ENCODE data around the gene TAF9B. TPM values are rescaled to one million over a fixed set of nuclear protein-coding genes. Genes with fewer than 3 reads are reported as not detected.
A peak's percentile ranks its signal among the peaks of the same experiment; 100 is the strongest.
"Not testable (repeated sequence)": the region's sequence is repeated elsewhere in the genome, so short reads cannot be mapped to it uniquely, and the experiment has no call there.

Gene TAF9B
- total RNA-seq, 1 donor from 2014 or later = 21.1 TPM

GRCh38 chrX:78129714-78130113 lies 9.7 kb downstream of the TAF9B start:
- TF ChIP-seq CTCF (IDR thresholded peaks at IDR 0.05; ENCODE audit: borderline replicate concordance) = no peak

GRCh38 chrX:78125781-78126180 lies 13.7 kb downstream of the TAF9B start:
- H3K27me3 ChIP-seq (ENCODE audit: low read depth); DNase-seq; H3K27ac ChIP-seq (replicated peaks); H3K4me3 ChIP-seq; H3K4me1 ChIP-seq; H3K9me3 ChIP-seq (replicated peaks); intact Hi-C loops (cut with micrococcal nuclease): not testable (repeated sequence)
- H3K36me3 ChIP-seq = peaks cover 71% of the 10 kb centered on the region

More at GRCh38 chrX:78129714-78130113, 9.7 kb downstream of the TAF9B start:
- Histone ChIP-seq H3K27ac (replicated peaks) (no peak overlapping the region), H3K36me3 (peaks cover 42% of the 10 kb centered on the region), H3K4me1 (no peaks in the 10 kb centered on the region), H3K9me3 (replicated peaks) (no peaks in the 10 kb centered on the region), H3K4me3 (no peak overlapping the region), H3K27me3 (ENCODE audit: low read depth) (no peaks in the 10 kb centered on the region)
- intact Hi-C loops (cut with micrococcal nuclease) = no loop called here
- DNase-seq = no peak

- no peaks in the 10 kb centered on the region for H3K9me3 ChIP-seq (replicated peaks)
- H3K4me3 ChIP-seq = no peak overlapping the region
- DNase-seq = no peak
- no peaks in the 10 kb centered on the region for H3K4me1 ChIP-seq
- H3K27ac ChIP-seq (replicated peaks) = no peak overlapping the region
- H3K36me3 ChIP-seq = peaks cover 76% of the 10 kb centered on the region
- no peak for TF ChIP-seq CTCF (IDR thresholded peaks at IDR 0.05; ENCODE audit: borderline replicate concordance)
- no peaks in the 10 kb centered on the region for H3K27me3 ChIP-seq (ENCODE audit: low read depth)
- intact Hi-C loops (cut with micrococcal nuclease) = no loop called here
These were observed 14.3 kb downstream of the TAF9B start for GRCh38 chrX:78125148-78125547.

GRCh38 chrX:78124307-78124706 lies 15.1 kb downstream of the TAF9B start:
- Histone ChIP-seq H3K27me3 (ENCODE audit: low read depth) (no peaks in the 10 kb centered on the region), H3K27ac (replicated peaks) (no peak overlapping the region), H3K4me1 (no peaks in the 10 kb centered on the region), H3K9me3 (replicated peaks) (no peaks in the 10 kb centered on the region), H3K4me3 (no peak overlapping the region), H3K36me3 (peaks cover 80% of the 10 kb centered on the region)
- intact Hi-C loops (cut with micrococcal nuclease) = no loop called here
- DNase-seq = no peak
- TF ChIP-seq CTCF (IDR thresholded peaks at IDR 0.05; ENCODE audit: borderline replicate concordance) = no peak

GRCh38 chrX:78123190-78123589 lies 16.3 kb downstream of the TAF9B start:
- H3K27me3 ChIP-seq (ENCODE audit: low read depth) = no peaks in the 10 kb centered on the region
- TF ChIP-seq CTCF (IDR thresholded peaks at IDR 0.05; ENCODE audit: borderline replicate concordance) = no peak
- intact Hi-C loops (cut with micrococcal nuclease) = no loop called here
- DNase-seq = no peak
- no peak overlapping the region for H3K27ac ChIP-seq (replicated peaks)
- no peak overlapping the region for H3K4me3 ChIP-seq
- H3K4me1 ChIP-seq = no peaks in the 10 kb centered on the region
- H3K36me3 ChIP-seq = peaks cover 84% of the 10 kb centered on the region
- no peaks in the 10 kb centered on the region for H3K9me3 ChIP-seq (replicated peaks)

- peak; percentile 18 for TF ChIP-seq CTCF (IDR thresholded peaks at IDR 0.05; ENCODE audit: borderline replicate concordance)
- H3K27ac ChIP-seq (replicated peaks) = no peak overlapping the region
- peaks cover 88% of the 10 kb centered on the region for H3K36me3 ChIP-seq
- no peaks in the 10 kb centered on the region for H3K9me3 ChIP-seq (replicated peaks)
- no peak overlapping the region for H3K4me3 ChIP-seq
- intact Hi-C loops (cut with micrococcal nuclease) = no loop called here
- no peak for DNase-seq
- peaks cover 10% of the 10 kb centered on the region for H3K4me1 ChIP-seq
- H3K27me3 ChIP-seq (ENCODE audit: low read depth) = no peaks in the 10 kb centered on the region
These were observed 19.8 kb downstream of the TAF9B start for GRCh38 chrX:78119521-78120227.

All from left ventricle myocardium inferior (tissue), 1 donor.